ENCODE data around the gene DSG2.

DNA sequence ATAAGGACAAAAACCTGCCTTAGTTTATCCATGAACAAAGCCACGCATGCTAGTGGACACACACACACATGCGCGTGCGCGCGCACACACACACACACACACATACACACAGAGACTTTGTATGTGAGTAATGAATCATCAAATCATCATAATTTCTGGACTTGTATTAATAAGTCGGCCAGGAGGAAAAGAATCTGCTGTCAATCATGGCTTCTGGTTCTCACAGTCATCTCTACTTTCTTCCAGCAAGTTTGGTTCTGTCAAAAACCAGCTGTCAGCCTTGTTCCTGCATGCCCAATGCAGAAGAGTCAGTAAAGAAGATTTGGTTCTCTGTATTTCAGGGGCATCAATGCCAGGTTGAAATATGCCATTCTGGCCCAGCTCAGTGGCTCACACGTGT is 92.6 kb downstream of the DSG2 start:
- TF ChIP-seq CTCF (conservative IDR thresholded peaks at IDR 0.05; ENCODE audit: low read depth, low read length) (no peak), EZH2 (IDR thresholded peaks at IDR 0.05; ENCODE audit: borderline replicate concordance, low read depth, low read length, poor library complexity, severe bottlenecking) (no peak)

All from A673 (cell line).